K562 (cell line): ENCODE results near the gene PCDHB14.
"Not testable (repeated sequence)": the region's sequence is repeated elsewhere in the genome, so short reads cannot be mapped to it uniquely, and the experiment has no call there.

ENCODE experiments used
- CTCF ChIP-seq, 3 experiments: IDR thresholded peaks in 2 of 3; conservative IDR thresholded peaks in 1 of 3; 2 replicates each; pipeline ENCODE4 v1.5.1; 2011 to 2012; ENCODE audit warnings: low read length in 3 of 3, mild to moderate bottlenecking in 3 of 3, control low read depth in 2 of 3, improper control_type of control experiment in 1 of 3, inconsistent platforms in 1 of 3, low read depth in 1 of 3, mixed read lengths in 1 of 3, moderate library complexity in 1 of 3; ENCODE audit not compliant: insufficient read depth in 2 of 3
- FOXP4 ChIP-seq: sonication (generic); formaldehyde crosslinking; IDR thresholded peaks from 2 replicates; pipeline ENCODE4 v1.8.0; 2022; ENCODE audit warnings: mild to moderate bottlenecking, missing genetic modification reagents, borderline replicate concordance
- JUNB ChIP-seq: fragments of 450-650 bp; formaldehyde crosslinking; conservative IDR thresholded peaks from 2 replicates; pipeline ENCODE4 v1.4.0; 2020; ENCODE audit warnings: mild to moderate bottlenecking
- JUND ChIP-seq, 2 experiments: IDR thresholded peaks; 2 replicates in 1 of 2; 3 replicates in 1 of 2; pipeline ENCODE4 v1.6.1; 2011; ENCODE audit warnings: borderline replicate concordance in 2 of 2, low read depth in 2 of 2, low read length in 2 of 2, improper control_type of control experiment in 1 of 2, missing biosample characterization in 1 of 2, missing genetic modification characterization in 1 of 2, missing genetic modification reagents in 1 of 2
- KAT2B ChIP-seq: IDR thresholded peaks from one replicate; pipeline ENCODE4 v1.6.1; 2012; ENCODE audit warnings: low read depth, mild to moderate bottlenecking, control low read depth, inconsistent platforms, low read length, moderate library complexity
- MYBL2 ChIP-seq, 2 experiments: fragments of 450-650 bp in 1 of 2; sonication (generic) in 1 of 2; formaldehyde crosslinking in 1 of 2; IDR thresholded peaks; 2 replicates each; pipeline versions ENCODE4 v1.6.1 to v1.8.1; 2017 to 2022; ENCODE audit warnings: borderline replicate concordance in 1 of 2, inconsistent platforms in 1 of 2, low read depth in 1 of 2, mild to moderate bottlenecking in 1 of 2, missing genetic modification reagents in 1 of 2, moderate library complexity in 1 of 2
- NR2C2 ChIP-seq, 2 experiments: fragments of 200-800 bp in 1 of 2; sonication (Bioruptor generic) in 1 of 2; sonication (generic) in 1 of 2; formaldehyde crosslinking in 1 of 2; IDR thresholded peaks; 2 replicates each; pipeline versions ENCODE4 v1.6.1 to v1.8.0; 2016 to 2022; ENCODE audit warnings: mild to moderate bottlenecking in 1 of 2, missing compliant biosample characterization in 1 of 2, missing genetic modification characterization in 1 of 2, missing genetic modification reagents in 1 of 2
- USF2 ChIP-seq: sonication (generic); formaldehyde crosslinking; IDR thresholded peaks from 2 replicates; pipeline ENCODE4 v1.5.0; 2020; ENCODE audit warnings: missing genetic modification reagents
- ZFP91 ChIP-seq: sonication (generic); formaldehyde crosslinking; IDR thresholded peaks from 2 replicates; pipeline ENCODE4 v1.8.0; 2022; ENCODE audit warnings: mild to moderate bottlenecking, missing genetic modification reagents
- ZNF121 ChIP-seq: sonication (generic); formaldehyde crosslinking; conservative IDR thresholded peaks from 2 replicates; pipeline ENCODE4 v1.8.0; 2022; ENCODE audit warnings: missing genetic modification reagents

GRCh38 chr5:141210849-141211248 lies 12.3 kb upstream of the PCDHB14 start:
- not testable (repeated sequence) for TF ChIP-seq USF2 (CRISPR knock-in tag); MYBL2 (IDR thresholded peaks at IDR 0.05; ENCODE audit: low read depth); MYBL2 (CRISPR knock-in tag; IDR thresholded peaks at IDR 0.05; ENCODE audit: borderline replicate concordance); ZFP91 (CRISPR knock-in tag); KAT2B; JUNB (CRISPR knock-in tag); CTCF (IDR thresholded peaks at IDR 0.05 in 2 of 3, conservative IDR thresholded peaks at IDR 0.05 in 1 of 3; ENCODE audit: insufficient read depth in 2 of 3, low read depth in 1 of 3, low read length in 3 of 3); JUND (IDR thresholded peaks at IDR 0.05; ENCODE audit: borderline replicate concordance, low read depth, low read length); JUND (tag; IDR thresholded peaks at IDR 0.05; ENCODE audit: borderline replicate concordance, low read depth, low read length); ZNF121 (CRISPR knock-in tag); NR2C2 (CRISPR knock-in tag; IDR thresholded peaks at IDR 0.05); NR2C2 (tag; IDR thresholded peaks at IDR 0.05); FOXP4 (CRISPR knock-in tag)
